Measurements from ENCODE around the gene DCANP1. TPM values are rescaled to one million over a fixed set of nuclear protein-coding genes. Genes with fewer than 3 reads are reported as not detected.

Gene DCANP1
- total and polyA plus RNA-seq, 2 donors (not counting 1 experiment from before 2014, with no cell fraction given) = not detected

GRCh38 chr5:135433681-135434426, 13.3 kb downstream of the DCANP1 start:
- peaks cover 0 to under 1% (median 0%) of the 10 kb centered on the region in 3 donors for H3K9me3 ChIP-seq (ENCODE audit: control extremely low read depth in 1 of 3, control insufficient read depth in 2 of 3, insufficient read depth in 1 of 3, low read length in 2 of 3)
- no peak overlapping the region for H3K4me2 ChIP-seq (replicated peaks; ENCODE audit: low read depth, low read length, poor library complexity, severe bottlenecking)
- no peak overlapping the region for H3K4me3 Mint-ChIP-seq
- H3K27ac Mint-ChIP-seq = no peak overlapping the region
- intact Hi-C loops (cut with micrococcal nuclease) = no loop called here
- 76% methylated on average over 8 of the region's 12 CpGs for WGBS (ENCODE audit: insufficient coverage)
- H3K4me3 ChIP-seq (ENCODE audit: control extremely low read depth in 1 of 5, extremely low read depth in 1 of 5, insufficient read depth in 1 of 5, low read depth in 2 of 5, low read length in 4 of 5) = no peak overlapping the region
- peaks cover 0 to 9% (median 2%) of the 10 kb centered on the region in 4 experiments for H3K27me3 ChIP-seq (replicated peaks in 1 of 4; ENCODE audit: control extremely low read depth in 1 of 4, control insufficient read depth in 3 of 4, insufficient read depth in 4 of 4, low read length in 3 of 4)
- peaks cover 19% of the 10 kb centered on the region for H3K4me1 Mint-ChIP-seq
- H3K79me2 ChIP-seq (ENCODE audit: control insufficient read depth, insufficient read depth, low read length) = no peaks in the 10 kb centered on the region
- no peak overlapping the region for H3K27ac ChIP-seq (ENCODE audit: low read length in 2 of 2)
- TF ChIP-seq CTCF (IDR thresholded peaks at IDR 0.05) (no peak), EZH2 (IDR thresholded peaks at IDR 0.05; ENCODE audit: borderline replicate concordance, insufficient read depth, low read depth, low read length, poor library complexity, severe bottlenecking) (no peak)
- H3K9me3 Mint-ChIP-seq (ENCODE audit: insufficient read depth) = peaks cover 2% of the 10 kb centered on the region
- no peak for DNase-seq
- peaks cover 14 to 22% of the 10 kb centered on the region in 2 donors for H3K4me1 ChIP-seq (ENCODE audit: control insufficient read depth in 2 of 2, insufficient read depth in 2 of 2, low read length in 2 of 2)
- H3K9ac ChIP-seq (ENCODE audit: low read length) = no peak overlapping the region
- CTCF ChIA-PET = interaction anchor here (1.4 kb wide), 1 partner anchor 8 kb away, joined by 4 read pairs; no protein-coding TSS in a partner anchor
- H4K20me1 ChIP-seq (ENCODE audit: control insufficient read depth, insufficient read depth, low read length, poor library complexity, severe bottlenecking) = no peaks in the 10 kb centered on the region
- H2AFZ ChIP-seq (ENCODE audit: insufficient read depth, low read depth, low read length, poor library complexity, severe bottlenecking) = no peak overlapping the region
- no peak for ATAC-seq (ENCODE audit: low read depth)
- H3K27me3 Mint-ChIP-seq = peaks cover 10% of the 10 kb centered on the region
- no peaks in the 10 kb centered on the region for H3K36me3 ChIP-seq (replicated peaks in 1 of 2; ENCODE audit: control extremely low read depth in 1 of 2, control insufficient read depth in 1 of 2, extremely low read depth in 1 of 2, insufficient read depth in 2 of 2, low read length in 1 of 2)
- POLR2A ChIA-PET = no interaction called here

- Histone ChIP-seq H3K27ac (ENCODE audit: low read length in 2 of 2) (no peak overlapping the region), H4K20me1 (ENCODE audit: control insufficient read depth, insufficient read depth, low read length, poor library complexity, severe bottlenecking) (no peaks in the 10 kb centered on the region), H2AFZ (ENCODE audit: insufficient read depth, low read depth, low read length, poor library complexity, severe bottlenecking) (no peak overlapping the region), H3K4me3 (ENCODE audit: control extremely low read depth in 1 of 5, extremely low read depth in 1 of 5, insufficient read depth in 1 of 5, low read depth in 2 of 5, low read length in 4 of 5) (no peak overlapping the region), H3K27me3 (replicated peaks in 1 of 4; ENCODE audit: control extremely low read depth in 1 of 4, control insufficient read depth in 3 of 4, insufficient read depth in 4 of 4, low read length in 3 of 4) (peaks cover 0 to 9% (median 2%) of the 10 kb centered on the region in 4 experiments), H3K4me1 (ENCODE audit: control insufficient read depth in 2 of 2, insufficient read depth in 2 of 2, low read length in 2 of 2) (peaks cover 6 to 7% of the 10 kb centered on the region in 2 donors), H3K9ac (ENCODE audit: low read length) (no peak overlapping the region), H3K9me3 (ENCODE audit: control extremely low read depth in 1 of 3, control insufficient read depth in 2 of 3, insufficient read depth in 1 of 3, low read length in 2 of 3) (peaks cover 0 to 9% (median 0%) of the 10 kb centered on the region in 3 donors), H3K4me2 (replicated peaks; ENCODE audit: low read depth, low read length, poor library complexity, severe bottlenecking) (no peak overlapping the region), H3K36me3 (replicated peaks in 1 of 2; ENCODE audit: control extremely low read depth in 1 of 2, control insufficient read depth in 1 of 2, extremely low read depth in 1 of 2, insufficient read depth in 2 of 2, low read length in 1 of 2) (no peaks in the 10 kb centered on the region), H3K79me2 (ENCODE audit: control insufficient read depth, insufficient read depth, low read length) (no peaks in the 10 kb centered on the region)
- 94% methylated on average over 3 of the region's 4 CpGs for WGBS (ENCODE audit: insufficient coverage)
- Mint-ChIP-seq H3K27me3 (peaks cover 15% of the 10 kb centered on the region), H3K27ac (no peak overlapping the region), H3K4me1 (peaks cover 8% of the 10 kb centered on the region), H3K9me3 (ENCODE audit: insufficient read depth) (peaks cover 6% of the 10 kb centered on the region), H3K4me3 (no peak overlapping the region)
- TF ChIP-seq EZH2 (IDR thresholded peaks at IDR 0.05; ENCODE audit: borderline replicate concordance, insufficient read depth, low read depth, low read length, poor library complexity, severe bottlenecking) = no peak
- no peak for TF ChIP-seq CTCF (IDR thresholded peaks at IDR 0.05)
- ATAC-seq (ENCODE audit: low read depth) (no peak), DNase-seq (no peak)
- ChIA-PET CTCF (no interaction called here), POLR2A (no interaction called here)
- intact Hi-C loops (cut with micrococcal nuclease) = no loop called here
Observed at GRCh38 chr5:135432113-135432512, 15.0 kb downstream of the DCANP1 start.

Measured in B cell (primary cell).